WTC11 (cell line): ENCODE measurements around the gene MRTFA. TPM values are rescaled to one million over a fixed set of nuclear protein-coding genes. Genes with fewer than 3 reads are reported as not detected.

Experiments
- ATAC-seq: fragments of 200-7000 bp; cut with Tn5 transposase; 2 replicates; pipeline ENCODE4 v1.10.0; 2021; ENCODE audit warnings: mild to moderate bottlenecking, moderate library complexity
- CTCF ChIA-PET: fragments of 300-600 bp; sonication (Branson Sonifier 250); formaldehyde crosslinking; loops from one replicate; lab custom pipeline; 2021; ENCODE audit warnings: antibody characterized with exemption; lab: Charles Lee
- POLR2A ChIA-PET: fragments of 350-600 bp; sonication (Branson Sonifier 250); formaldehyde crosslinking; loops from one replicate; lab custom pipeline; 2021; ENCODE audit warnings: antibody characterized with exemption; lab: Charles Lee
- DNase-seq: peaks from one replicate; pipeline ENCODE4 v3.0.0; 2021; ENCODE audit warnings: low spot score
- H3K27ac Mint-ChIP-seq: 2 replicates; pipeline ENCODE4 v1.8.0; 2021; ENCODE audit warnings: mixed read lengths
- H3K27me3 Mint-ChIP-seq: 2 replicates; pipeline ENCODE4 v1.8.0; 2021; ENCODE audit warnings: low read depth, mild to moderate bottlenecking, moderate library complexity, mixed read lengths
- H3K36me3 Mint-ChIP-seq: 2 replicates; pipeline ENCODE4 v1.8.0; 2021; ENCODE audit warnings: mixed read lengths
- H3K4me1 Mint-ChIP-seq: 2 replicates; pipeline ENCODE4 v1.8.0; 2022; ENCODE audit warnings: mixed read lengths
- H3K4me3 Mint-ChIP-seq: 2 replicates; pipeline ENCODE4 v1.8.0; 2021; ENCODE audit warnings: mild to moderate bottlenecking, moderate library complexity, mixed read lengths
- H3K9me3 Mint-ChIP-seq: 2 replicates; pipeline ENCODE4 v1.8.0; 2021; ENCODE audit warnings: mixed read lengths
- ATF1 ChIP-seq: sonication (generic); formaldehyde crosslinking; IDR thresholded peaks from 2 replicates; pipeline ENCODE4 v1.8.1; 2023; ENCODE audit warnings: mild to moderate bottlenecking, moderate library complexity, missing genetic modification reagents
- ELF4 ChIP-seq: sonication (generic); formaldehyde crosslinking; IDR thresholded peaks from 2 replicates; pipeline ENCODE4 v1.8.1; 2022; ENCODE audit warnings: low read depth, mild to moderate bottlenecking, moderate library complexity, missing genetic modification reagents
- GRHL2 ChIP-seq: fragments of 250-450 bp; sonication (Bioruptor Pico); IDR thresholded peaks from 2 replicates; pipeline ENCODE4 v1.8.0; 2022; ENCODE audit warnings: mild to moderate bottlenecking, moderate library complexity; ENCODE audit not compliant: insufficient replicate concordance, severe bottlenecking
- JUN ChIP-seq: sonication (generic); formaldehyde crosslinking; IDR thresholded peaks from 2 replicates; pipeline ENCODE4 v1.8.0; 2023; ENCODE audit warnings: mild to moderate bottlenecking, missing genetic modification reagents
- PRRX2 ChIP-seq: fragments of 250-450 bp; sonication (Bioruptor Pico); IDR thresholded peaks from 2 replicates; pipeline ENCODE4 v1.8.0; 2021; ENCODE audit warnings: mild to moderate bottlenecking
- RELA ChIP-seq: sonication (generic); formaldehyde crosslinking; IDR thresholded peaks from 2 replicates; pipeline ENCODE4 v1.8.1; 2022; ENCODE audit warnings: missing genetic modification reagents, mild to moderate bottlenecking, borderline replicate concordance
- SP1 ChIP-seq: sonication (generic); formaldehyde crosslinking; conservative IDR thresholded peaks from 2 replicates; pipeline ENCODE4 v1.8.1; 2022; ENCODE audit warnings: missing genetic modification reagents
- ZNF232 ChIP-seq: sonication (generic); formaldehyde crosslinking; IDR thresholded peaks from 2 replicates; pipeline ENCODE4 v1.8.0; 2022; ENCODE audit warnings: mild to moderate bottlenecking, missing genetic modification reagents
- ZNF263 ChIP-seq: sonication (generic); formaldehyde crosslinking; IDR thresholded peaks from 2 replicates; pipeline ENCODE4 v1.8.1; 2022; ENCODE audit warnings: low read depth, mild to moderate bottlenecking, moderate library complexity, missing genetic modification reagents
- ZNF423 ChIP-seq: fragments of 250-450 bp; sonication (Bioruptor Pico); IDR thresholded peaks from 2 replicates; pipeline ENCODE4 v2.1.2; 2022; ENCODE audit warnings: mild to moderate bottlenecking, moderate library complexity
- ZNF671 ChIP-seq: fragments of 250-450 bp; sonication (Bioruptor Pico); IDR thresholded peaks from 2 replicates; pipeline ENCODE4 v1.8.0; 2021; ENCODE audit warnings: mild to moderate bottlenecking
- total RNA-seq: library from RNA; stranded (reverse); gene quantifications from 3 replicates; pipeline ENCODE4 v1.2.3, GENCODE V29; 2021
- TF ChIP-seq, protein P1 (sequence below): sonication (generic); formaldehyde crosslinking; IDR thresholded peaks from 2 replicates; pipeline ENCODE4 v1.8.1; 2023; ENCODE audit warnings: mild to moderate bottlenecking, missing genetic modification reagents, moderate library complexity
- TF ChIP-seq, protein P2 (sequence below): sonication (generic); formaldehyde crosslinking; IDR thresholded peaks from 2 replicates; pipeline ENCODE4 v1.8.0; 2023; ENCODE audit warnings: mild to moderate bottlenecking, missing genetic modification reagents
- TF ChIP-seq, protein P3 (sequence below): sonication (generic); formaldehyde crosslinking; IDR thresholded peaks from 2 replicates; pipeline ENCODE4 v1.8.1; 2023; ENCODE audit warnings: mild to moderate bottlenecking, missing genetic modification reagents, moderate library complexity
- TF ChIP-seq, protein P4 (sequence below): sonication (generic); formaldehyde crosslinking; IDR thresholded peaks from 2 replicates; pipeline ENCODE4 v1.8.1; 2023; ENCODE audit warnings: mild to moderate bottlenecking, missing genetic modification reagents
- TF ChIP-seq, protein P5 (sequence below): fragments of 250-450 bp; sonication (Bioruptor Pico); IDR thresholded peaks from 2 replicates; pipeline ENCODE4 v1.9.0; 2021; ENCODE audit warnings: mild to moderate bottlenecking, borderline replicate concordance

The MRTFA gene
- total RNA-seq, 1 experiment from 2014 or later, result 48.4 TPM

DNA sequence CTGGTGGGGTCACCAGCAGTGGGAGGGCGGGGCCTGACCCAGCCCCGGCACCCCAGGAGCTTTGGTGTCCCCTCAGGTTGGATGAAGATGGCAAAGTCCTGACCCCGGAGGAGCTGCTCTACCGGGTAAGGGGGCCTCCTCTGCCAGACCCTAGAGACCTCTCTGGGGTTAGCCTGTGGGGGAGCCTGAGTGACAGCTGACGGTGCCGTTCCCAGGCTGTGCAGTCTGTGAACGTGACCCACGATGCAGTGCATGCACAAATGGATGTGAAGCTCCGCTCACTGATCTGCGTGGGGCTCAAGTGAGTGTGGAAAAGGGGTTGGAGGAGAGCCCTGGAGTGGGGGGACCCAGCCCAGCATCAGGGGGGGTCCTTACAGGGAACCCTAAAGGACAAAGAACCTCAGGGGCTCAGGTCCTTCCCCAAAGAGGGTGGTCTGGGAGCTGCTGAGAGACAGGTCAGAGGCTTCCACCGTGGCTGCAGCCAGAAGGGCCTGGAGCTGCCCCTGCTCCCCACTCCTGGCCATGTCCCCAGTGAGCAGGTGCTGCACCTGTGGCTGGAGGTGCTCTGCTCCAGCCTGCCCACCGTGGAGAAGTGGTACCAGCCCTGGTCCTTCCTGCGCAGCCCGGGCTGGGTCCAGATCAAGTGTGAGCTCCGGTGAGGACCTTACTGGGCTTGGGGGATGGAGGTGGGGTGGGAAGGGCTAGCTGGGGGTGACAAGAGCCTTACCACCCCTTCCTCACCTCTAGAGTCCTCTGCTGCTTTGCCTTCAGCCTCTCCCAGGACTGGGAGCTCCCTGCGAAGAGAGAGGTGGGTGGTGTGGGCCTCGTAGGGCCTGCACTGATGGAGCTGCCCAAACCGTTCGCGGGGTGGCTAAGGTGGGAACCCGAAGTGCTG lies 227.6 kb downstream of the MRTFA start:
- no peaks in the 10 kb centered on the region for H3K9me3 Mint-ChIP-seq
- H3K27ac Mint-ChIP-seq, result no peak overlapping the region
- no peak overlapping the region for H3K4me3 Mint-ChIP-seq
- H3K27me3 Mint-ChIP-seq, result no peaks in the 10 kb centered on the region
- DNase-seq, result no peak
- no peak for ATAC-seq
- CTCF ChIA-PET, result interaction anchor here (1.3 to 2.7 kb wide), 3 partner anchors 10 to 28 kb away, joined by 3 to 9 read pairs (median 5); no protein-coding TSS in a partner anchor
- TF ChIP-seq, protein P1, sequence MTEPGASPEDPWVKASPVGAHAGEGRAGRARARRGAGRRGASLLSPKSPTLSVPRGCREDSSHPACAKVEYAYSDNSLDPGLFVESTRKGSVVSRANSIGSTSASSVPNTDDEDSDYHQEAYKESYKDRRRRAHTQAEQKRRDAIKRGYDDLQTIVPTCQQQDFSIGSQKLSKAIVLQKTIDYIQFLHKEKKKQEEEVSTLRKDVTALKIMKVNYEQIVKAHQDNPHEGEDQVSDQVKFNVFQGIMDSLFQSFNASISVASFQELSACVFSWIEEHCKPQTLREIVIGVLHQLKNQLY (CRISPR knock-in tag), result no peak
- TF ChIP-seq RELA (no peak), ZNF671 (CRISPR knock-in tag) (no peak), JUN (no peak), ZNF232 (CRISPR knock-in tag) (no peak), GRHL2 (CRISPR knock-in tag) (no peak), ATF1 (CRISPR knock-in tag) (no peak), ZNF263 (CRISPR knock-in tag) (no peak), SP1 (no peak), ZNF423 (CRISPR knock-in tag) (no peak), ELF4 (no peak), PRRX2 (CRISPR knock-in tag) (no peak)
- TF ChIP-seq, protein P2, sequence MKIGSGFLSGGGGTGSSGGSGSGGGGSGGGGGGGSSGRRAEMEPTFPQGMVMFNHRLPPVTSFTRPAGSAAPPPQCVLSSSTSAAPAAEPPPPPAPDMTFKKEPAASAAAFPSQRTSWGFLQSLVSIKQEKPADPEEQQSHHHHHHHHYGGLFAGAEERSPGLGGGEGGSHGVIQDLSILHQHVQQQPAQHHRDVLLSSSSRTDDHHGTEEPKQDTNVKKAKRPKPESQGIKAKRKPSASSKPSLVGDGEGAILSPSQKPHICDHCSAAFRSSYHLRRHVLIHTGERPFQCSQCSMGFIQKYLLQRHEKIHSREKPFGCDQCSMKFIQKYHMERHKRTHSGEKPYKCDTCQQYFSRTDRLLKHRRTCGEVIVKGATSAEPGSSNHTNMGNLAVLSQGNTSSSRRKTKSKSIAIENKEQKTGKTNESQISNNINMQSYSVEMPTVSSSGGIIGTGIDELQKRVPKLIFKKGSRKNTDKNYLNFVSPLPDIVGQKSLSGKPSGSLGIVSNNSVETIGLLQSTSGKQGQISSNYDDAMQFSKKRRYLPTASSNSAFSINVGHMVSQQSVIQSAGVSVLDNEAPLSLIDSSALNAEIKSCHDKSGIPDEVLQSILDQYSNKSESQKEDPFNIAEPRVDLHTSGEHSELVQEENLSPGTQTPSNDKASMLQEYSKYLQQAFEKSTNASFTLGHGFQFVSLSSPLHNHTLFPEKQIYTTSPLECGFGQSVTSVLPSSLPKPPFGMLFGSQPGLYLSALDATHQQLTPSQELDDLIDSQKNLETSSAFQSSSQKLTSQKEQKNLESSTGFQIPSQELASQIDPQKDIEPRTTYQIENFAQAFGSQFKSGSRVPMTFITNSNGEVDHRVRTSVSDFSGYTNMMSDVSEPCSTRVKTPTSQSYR, result no peak
- TF ChIP-seq, protein P3, sequence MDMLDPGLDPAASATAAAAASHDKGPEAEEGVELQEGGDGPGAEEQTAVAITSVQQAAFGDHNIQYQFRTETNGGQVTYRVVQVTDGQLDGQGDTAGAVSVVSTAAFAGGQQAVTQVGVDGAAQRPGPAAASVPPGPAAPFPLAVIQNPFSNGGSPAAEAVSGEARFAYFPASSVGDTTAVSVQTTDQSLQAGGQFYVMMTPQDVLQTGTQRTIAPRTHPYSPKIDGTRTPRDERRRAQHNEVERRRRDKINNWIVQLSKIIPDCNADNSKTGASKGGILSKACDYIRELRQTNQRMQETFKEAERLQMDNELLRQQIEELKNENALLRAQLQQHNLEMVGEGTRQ, result no peak
- TF ChIP-seq, protein P4, sequence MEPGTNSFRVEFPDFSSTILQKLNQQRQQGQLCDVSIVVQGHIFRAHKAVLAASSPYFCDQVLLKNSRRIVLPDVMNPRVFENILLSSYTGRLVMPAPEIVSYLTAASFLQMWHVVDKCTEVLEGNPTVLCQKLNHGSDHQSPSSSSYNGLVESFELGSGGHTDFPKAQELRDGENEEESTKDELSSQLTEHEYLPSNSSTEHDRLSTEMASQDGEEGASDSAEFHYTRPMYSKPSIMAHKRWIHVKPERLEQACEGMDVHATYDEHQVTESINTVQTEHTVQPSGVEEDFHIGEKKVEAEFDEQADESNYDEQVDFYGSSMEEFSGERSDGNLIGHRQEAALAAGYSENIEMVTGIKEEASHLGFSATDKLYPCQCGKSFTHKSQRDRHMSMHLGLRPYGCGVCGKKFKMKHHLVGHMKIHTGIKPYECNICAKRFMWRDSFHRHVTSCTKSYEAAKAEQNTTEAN (CRISPR knock-in tag), result no peak
- TF ChIP-seq, protein P5, sequence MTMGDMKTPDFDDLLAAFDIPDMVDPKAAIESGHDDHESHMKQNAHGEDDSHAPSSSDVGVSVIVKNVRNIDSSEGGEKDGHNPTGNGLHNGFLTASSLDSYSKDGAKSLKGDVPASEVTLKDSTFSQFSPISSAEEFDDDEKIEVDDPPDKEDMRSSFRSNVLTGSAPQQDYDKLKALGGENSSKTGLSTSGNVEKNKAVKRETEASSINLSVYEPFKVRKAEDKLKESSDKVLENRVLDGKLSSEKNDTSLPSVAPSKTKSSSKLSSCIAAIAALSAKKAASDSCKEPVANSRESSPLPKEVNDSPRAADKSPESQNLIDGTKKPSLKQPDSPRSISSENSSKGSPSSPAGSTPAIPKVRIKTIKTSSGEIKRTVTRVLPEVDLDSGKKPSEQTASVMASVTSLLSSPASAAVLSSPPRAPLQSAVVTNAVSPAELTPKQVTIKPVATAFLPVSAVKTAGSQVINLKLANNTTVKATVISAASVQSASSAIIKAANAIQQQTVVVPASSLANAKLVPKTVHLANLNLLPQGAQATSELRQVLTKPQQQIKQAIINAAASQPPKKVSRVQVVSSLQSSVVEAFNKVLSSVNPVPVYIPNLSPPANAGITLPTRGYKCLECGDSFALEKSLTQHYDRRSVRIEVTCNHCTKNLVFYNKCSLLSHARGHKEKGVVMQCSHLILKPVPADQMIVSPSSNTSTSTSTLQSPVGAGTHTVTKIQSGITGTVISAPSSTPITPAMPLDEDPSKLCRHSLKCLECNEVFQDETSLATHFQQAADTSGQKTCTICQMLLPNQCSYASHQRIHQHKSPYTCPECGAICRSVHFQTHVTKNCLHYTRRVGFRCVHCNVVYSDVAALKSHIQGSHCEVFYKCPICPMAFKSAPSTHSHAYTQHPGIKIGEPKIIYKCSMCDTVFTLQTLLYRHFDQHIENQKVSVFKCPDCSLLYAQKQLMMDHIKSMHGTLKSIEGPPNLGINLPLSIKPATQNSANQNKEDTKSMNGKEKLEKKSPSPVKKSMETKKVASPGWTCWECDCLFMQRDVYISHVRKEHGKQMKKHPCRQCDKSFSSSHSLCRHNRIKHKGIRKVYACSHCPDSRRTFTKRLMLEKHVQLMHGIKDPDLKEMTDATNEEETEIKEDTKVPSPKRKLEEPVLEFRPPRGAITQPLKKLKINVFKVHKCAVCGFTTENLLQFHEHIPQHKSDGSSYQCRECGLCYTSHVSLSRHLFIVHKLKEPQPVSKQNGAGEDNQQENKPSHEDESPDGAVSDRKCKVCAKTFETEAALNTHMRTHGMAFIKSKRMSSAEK (CRISPR knock-in tag), result no peak
- peaks cover 32% of the 10 kb centered on the region for H3K36me3 Mint-ChIP-seq
- POLR2A ChIA-PET, result no interaction called here
- no peaks in the 10 kb centered on the region for H3K4me1 Mint-ChIP-seq
